GM18498 (cell line): Measurements from ENCODE around the gene ACHE.
"Not testable (repeated sequence)": the region's sequence is repeated elsewhere in the genome, so short reads cannot be mapped to it uniquely, and the experiment has no call there.

Experiments used
- ATAC-seq: cut with Tn5 transposase; IDR thresholded peaks from one replicate; pipeline ENCODE4 v1.9.1; 2021; ENCODE audit warnings: mild to moderate bottlenecking, moderate library complexity; ENCODE audit not compliant: unreplicated experiment

Gene ACHE

DNA sequence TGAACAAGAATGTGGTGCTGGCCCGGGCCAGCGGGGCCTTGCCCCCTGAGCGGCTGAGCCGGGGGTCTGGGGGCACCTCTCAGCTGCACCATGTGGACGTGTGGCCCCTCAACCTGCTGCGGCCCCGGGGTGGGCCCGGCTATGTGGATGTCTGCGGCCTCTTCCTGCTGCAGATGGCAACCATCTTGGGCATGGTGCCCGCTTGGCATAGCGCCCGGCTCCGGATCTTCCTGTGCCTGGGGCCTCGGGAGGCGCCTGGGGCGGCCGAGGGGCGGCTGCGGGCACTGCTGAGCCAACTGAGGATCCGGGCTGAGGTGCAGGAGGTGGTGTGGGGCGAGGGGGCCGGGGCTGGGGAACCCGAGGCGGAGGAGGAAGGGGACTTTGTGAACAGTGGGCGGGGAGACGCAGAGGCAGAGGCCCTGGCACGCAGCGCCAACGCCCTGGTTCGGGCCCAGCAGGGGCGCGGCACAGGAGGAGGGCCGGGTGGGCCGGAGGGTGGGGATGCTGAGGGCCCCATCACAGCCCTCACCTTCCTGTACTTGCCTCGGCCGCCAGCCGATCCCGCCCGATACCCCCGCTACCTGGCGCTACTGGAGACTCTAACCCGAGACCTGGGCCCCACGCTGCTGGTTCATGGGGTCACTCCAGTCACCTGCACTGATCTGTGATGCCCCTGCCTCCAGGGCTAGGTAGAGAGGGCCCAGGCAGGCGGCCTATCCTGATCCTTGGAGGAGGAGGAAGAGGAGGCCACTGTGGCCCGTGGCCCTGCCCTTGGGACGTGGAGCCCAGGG is 29.6 kb downstream of the ACHE start:
- ATAC-seq: no peak

DNA sequence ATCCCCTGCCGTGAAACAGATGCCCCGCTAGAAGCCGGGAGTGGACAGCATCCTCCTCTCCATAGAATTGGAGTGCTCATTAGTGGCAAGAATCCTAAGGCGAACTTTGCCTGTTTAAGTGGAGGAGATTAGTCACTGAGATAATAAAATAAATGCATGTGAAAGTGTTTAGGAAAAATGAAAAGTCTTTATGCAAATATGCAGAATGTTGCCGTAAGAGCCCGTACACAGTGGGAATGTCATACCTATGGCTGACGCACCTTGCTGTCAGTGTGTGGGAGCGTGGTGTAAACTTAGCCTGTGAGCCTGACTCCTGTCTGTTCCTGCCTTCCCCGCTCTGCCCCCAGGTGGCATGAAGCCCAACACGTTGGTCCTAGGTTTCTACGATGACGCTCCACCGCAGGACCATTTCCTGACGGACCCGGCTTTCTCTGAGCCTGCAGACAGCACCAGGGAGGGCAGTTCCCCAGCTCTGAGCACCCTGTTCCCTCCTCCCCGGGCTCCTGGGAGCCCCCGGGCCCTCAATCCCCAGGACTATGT is 30.2 kb downstream of the ACHE start:
- no peak for ATAC-seq

DNA sequence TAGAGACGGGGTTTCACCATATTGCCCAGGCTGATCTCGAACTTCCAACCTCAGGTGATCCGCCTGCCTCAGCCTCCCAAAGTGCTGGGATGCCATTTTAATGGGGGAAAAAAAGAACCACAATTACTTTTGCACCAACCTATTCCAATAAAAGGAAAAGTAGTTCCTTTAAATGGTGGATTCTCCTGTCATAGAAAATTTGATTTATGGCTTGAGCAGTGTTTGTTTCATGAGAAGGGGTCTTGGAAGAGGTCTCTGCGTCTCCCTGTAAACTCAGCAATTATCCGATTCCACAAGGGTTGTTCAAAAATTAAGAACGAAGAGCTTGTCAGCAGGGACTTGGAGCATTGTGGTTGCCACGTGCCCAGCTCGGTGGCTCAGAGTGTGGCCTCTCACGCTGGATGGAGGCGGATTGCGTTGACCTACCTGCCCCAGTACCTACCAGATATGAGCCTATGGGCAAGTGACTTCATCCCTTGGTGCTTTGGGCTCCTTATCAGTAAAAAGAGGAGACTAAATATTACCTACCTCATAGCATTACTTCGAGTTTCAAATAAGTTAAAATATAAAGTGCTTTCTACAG is 31.3 kb downstream of the ACHE start:
- no peak for ATAC-seq

DNA sequence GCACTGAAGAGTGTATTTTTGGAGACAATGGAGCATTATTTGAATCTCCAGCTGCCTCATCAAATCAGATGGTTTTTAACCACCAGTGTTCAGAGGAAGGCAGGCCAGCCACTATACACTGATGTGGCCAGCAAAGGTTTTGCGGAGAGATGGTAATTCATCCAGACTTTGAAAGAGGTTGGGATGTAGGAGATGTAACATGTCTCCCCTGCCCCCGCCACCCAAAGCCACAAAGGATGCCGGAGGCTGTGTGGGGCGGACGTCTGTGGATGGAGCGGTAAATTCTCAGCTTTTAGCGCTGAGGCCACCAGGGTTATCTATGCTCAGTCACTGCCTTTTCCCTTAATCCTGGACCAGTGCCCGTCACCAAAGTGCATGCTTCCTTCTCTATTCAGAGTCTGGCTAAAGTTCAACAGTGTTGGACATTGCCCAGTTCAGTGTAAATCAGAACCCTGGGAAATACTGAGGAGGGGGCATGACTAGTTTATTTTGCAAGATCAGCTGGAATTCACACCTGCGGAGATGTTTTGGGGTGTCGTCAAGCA is 32.2 kb downstream of the ACHE start:
- no peak for ATAC-seq

DNA sequence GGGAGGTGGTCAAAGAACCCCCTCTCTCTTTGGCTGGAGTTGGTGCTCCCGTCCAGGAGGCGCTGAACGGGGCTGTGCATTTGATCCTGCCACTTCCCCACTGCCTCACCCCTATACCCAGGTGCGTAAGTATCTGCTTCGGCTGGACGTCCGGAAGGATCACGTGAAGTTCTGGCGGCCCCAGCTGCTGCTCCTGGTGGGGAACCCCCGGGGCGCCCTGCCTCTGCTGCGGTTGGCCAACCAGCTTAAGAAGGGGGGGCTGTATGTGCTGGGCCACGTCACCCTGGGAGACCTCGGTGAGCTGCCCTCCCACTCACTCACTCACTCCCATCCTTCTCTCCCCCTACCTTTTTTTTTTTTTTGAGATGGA is 34.1 kb downstream of the ACHE start:
- ATAC-seq: no peak

DNA sequence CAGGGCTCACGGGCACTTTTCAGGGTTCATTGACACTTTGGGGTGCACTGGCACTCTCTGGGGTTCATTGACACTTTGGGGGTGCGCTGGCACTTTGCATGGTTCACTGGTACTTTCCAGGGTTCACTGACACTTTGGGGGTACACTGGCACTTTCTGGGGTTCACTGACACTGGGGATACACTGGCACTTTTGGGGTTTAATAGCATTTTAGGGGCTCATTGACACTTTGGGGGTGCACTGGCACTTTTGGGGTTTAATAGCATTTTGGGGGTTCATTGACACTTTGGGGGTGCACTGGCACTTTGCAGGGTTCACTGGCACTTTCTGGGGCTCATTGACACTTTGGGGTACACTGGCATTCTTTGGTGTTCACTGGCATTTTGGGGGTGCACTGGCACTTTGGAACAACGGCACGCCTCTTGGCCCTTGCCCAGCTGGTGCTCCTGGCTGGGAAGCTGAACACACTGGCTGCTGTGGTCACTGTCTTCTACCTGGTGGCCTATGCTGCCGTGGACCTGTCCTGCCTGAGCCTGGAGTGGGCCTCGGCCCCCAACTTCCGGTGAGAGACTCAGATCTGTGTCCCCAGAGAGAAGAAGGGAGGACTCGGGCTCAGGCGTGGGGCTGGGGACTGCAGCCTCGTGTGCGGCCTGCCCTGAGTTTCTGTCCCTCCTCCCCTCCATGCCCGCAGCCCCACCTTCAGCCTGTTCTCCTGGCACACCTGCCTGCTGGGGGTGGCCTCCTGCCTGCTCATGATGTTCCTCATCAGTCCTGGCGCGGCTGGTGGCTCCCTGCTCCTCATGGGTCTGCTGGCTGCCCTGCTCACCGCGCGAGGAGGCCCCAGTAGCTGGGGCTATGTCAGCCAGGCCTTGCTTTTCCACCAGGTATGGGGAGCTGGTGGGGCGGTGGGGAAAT is 34.7 kb downstream of the ACHE start:
- ATAC-seq: no peak

DNA sequence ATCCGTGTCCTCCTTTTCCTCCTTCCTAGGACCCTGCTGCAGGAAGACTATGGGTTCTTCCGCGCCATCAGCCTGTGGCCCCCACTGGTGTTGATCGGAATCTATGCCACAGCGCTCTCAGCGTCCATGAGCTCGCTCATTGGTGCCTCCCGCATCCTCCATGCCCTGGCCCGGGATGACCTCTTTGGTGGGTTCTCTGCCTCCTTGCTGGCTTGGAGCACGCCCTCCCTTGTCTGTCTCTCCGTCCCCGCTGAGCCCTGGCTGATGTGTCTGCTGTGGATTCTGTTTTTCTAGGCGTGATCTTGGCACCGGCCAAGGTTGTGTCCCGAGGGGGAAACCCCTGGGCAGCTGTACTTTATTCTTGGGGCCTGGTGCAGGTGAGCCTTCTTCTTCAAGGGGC is 35.8 kb downstream of the ACHE start:
- ATAC-seq: no peak

DNA sequence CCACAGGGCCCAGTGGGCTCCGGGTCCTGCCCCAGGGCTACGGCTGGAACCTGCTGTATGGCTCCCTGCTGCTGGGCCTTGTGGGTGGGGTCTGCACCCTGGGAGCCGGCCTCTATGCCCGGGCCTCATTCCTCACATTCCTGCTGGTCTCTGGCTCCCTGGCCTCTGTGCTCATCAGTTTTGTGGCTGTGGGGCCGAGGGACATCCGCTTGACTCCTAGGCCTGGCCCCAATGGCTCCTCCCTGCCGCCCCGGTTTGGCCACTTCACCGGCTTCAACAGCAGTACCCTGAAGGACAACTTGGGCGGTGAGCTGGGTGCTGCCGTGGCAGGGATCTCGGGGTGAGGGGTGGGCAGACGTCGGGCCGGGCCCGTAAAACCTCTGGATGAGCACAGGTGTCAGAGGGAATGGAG is 38.8 kb downstream of the ACHE start:
- ATAC-seq: no peak

DNA sequence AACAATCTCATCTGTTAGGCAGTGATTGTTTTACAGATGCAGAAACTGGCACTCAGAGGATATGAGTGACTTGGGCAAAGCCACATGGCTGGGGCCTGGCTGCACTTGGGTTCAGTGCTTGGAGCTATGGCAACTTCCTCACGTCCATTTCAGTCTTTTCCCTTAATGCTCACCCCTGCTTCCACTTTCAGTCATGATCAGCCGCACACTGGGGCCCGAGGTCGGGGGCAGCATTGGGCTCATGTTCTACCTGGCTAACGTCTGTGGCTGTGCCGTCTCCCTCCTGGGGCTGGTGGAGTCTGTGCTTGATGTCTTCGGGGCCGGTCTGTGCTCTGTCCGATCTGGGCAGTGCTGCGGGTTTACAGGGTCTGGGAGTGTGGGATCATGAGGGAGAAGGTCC is 40.2 kb downstream of the ACHE start:
- no peak for ATAC-seq

DNA sequence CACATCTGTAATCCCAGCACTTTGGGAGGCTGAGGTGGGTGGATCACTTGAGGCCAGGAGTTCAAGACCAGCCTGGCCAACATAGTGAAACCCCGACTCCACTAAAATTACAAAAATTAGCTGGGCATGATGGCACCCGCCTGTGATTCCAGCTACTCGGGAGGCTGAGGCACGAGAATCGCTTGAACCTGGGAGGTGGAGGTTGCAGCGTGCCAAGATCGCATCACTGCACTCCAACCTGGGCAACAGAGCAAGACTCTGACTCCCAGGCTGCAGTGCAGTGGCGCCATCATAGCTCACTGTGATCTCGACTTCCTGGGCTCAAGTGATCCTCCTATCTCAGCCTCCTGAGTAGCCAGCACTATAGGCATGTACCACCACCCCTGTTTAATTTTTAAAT is 40.8 kb downstream of the ACHE start:
- ATAC-seq: not testable (repeated sequence)

DNA sequence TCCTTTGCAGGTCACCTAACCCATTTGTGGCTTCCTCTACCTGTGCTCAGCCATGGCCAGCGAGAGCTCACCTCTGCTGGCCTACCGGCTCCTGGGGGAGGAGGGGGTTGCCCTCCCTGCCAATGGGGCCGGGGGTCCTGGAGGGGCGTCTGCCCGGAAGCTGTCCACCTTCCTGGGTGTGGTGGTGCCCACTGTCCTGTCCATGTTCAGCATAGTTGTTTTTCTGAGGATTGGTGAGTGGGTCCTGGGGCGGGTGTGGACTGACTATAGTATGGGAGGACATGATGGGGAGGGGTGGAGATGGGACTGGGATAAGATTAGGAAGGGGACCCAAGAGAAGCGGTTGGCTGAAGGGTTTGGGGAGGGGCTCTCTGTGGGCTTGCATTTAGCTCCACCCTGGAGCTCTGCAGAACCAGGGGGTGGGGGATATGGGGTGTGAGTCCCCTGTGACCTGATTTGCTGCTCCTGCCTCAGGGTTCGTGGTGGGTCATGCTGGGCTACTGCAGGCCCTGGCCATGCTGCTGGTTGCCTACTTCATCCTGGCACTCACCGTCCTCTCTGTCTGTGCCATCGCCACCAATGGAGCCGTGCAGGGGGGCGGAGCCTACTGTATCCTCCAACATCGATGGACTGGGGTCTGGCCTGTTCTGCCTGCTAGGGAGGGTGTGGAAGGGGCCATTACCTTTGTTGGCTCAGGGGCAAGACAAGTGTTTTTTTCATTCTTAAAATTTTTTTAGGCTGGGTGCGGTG is 41.4 kb downstream of the ACHE start:
- ATAC-seq: no peak

DNA sequence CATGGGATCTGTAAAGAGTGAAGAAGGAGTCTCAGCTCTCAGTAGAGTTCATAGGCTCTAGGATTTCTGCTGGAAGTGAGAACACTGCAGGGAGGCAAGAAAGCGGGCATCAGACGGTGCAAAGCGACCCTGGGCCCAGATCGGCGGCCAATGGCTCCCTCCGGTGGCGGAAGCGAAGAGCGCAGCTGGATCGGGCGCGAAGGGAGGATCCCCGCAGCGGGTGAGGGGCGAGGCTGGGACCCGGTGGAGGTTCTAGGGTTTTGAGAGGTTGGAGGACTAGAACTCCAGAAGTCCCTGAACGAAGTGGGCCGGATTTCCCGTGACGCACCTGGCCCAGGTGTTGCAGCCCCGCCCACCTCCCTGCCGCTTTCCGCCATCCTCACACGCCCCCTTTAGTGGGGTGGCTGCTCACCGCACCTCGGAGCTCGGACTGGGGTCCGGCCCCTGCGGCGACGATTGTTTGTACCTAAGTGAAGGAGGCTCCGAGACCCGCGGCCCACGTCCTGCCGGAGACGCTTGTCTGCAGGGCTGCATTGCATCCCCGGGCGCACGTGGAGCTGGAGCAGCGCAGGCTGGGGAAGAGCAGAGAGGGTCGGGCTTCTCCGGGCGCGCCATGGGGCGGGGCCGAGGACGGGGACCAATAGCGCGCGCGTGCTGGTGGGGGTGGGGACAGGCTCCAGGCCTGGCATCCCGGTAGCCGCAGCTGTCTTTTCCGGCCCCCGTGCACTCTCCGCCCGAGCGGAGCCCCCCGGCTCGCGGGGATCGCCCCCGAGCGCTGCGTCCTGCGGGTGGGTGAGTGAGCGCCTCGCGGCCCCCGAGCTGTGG is 43.4 kb downstream of the ACHE start, which contains the start of gene SLC12A9:
Gene SLC12A9 (plus strand): TSS at position 666 of the 825 bp plus-strand sequence. CDS start 1,485 bp downstream, outside the sequence.
- peak; percentile 89 for ATAC-seq

DNA sequence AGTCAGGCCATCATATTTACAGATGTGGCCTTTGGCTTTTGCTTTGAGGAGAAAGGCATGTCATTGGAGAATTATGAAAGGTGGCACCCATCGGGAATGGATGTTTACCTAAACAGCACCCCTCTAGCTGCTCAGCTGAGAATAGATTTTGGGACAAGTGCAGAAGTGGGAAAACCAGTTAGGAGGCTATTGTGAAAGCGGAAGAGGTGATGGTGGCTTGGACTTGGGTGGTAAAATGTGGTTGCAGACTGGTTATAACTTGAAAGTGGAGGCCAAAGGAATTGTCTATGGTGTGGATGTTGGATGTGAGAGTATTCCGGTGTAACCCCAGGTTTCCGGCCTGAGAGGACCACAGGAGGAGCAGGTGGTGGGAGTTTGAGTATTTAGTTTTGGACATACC is 48.3 kb downstream of the ACHE start:
- ATAC-seq: no peak

DNA sequence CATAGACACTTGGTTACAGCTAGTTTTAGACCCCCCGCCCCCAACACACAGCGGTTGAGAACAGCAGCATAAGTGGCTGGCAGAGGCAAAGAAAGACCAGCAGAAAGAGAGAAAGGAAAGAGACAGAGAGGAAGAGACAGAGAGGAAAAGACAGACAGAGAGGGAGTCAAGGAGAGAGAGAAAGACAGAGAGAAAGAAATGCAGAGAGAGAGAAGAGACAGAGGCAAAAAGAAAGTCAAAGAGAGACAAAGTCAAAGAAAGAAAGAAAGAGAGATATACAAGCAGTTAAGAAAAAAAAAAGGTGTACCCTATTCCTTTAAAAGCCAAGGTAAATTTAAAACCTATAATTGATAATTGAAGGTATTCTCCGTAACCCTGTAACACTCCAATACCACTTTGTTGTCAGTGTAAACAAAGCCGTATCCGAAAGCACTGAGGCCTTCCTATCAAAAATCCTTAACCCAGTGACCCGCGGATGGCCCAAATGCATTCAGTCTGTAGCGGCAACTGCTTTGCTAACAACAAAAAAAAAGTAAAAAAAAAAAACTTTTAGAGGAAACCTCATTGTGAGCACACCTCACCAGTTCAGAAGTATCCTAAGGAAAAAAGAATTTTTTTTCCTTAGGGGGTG is 55.1 kb downstream of the ACHE start:
- ATAC-seq: no peak
